ENCODE data around the gene HMG20B.

GRCh38 chr19:3620817-3621547, 48.2 kb downstream of the HMG20B start:
- TF ChIP-seq, protein P1, sequence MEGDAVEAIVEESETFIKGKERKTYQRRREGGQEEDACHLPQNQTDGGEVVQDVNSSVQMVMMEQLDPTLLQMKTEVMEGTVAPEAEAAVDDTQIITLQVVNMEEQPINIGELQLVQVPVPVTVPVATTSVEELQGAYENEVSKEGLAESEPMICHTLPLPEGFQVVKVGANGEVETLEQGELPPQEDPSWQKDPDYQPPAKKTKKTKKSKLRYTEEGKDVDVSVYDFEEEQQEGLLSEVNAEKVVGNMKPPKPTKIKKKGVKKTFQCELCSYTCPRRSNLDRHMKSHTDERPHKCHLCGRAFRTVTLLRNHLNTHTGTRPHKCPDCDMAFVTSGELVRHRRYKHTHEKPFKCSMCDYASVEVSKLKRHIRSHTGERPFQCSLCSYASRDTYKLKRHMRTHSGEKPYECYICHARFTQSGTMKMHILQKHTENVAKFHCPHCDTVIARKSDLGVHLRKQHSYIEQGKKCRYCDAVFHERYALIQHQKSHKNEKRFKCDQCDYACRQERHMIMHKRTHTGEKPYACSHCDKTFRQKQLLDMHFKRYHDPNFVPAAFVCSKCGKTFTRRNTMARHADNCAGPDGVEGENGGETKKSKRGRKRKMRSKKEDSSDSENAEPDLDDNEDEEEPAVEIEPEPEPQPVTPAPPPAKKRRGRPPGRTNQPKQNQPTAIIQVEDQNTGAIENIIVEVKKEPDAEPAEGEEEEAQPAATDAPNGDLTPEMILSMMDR (IDR thresholded peaks at IDR 0.05) = no peak
- no peak for TF ChIP-seq POLR2AphosphoS5 (IDR thresholded peaks at IDR 0.05; ENCODE audit: insufficient read depth in 1 of 2, low read depth in 1 of 2)

All from vagina (tissue), 2 donors.